ENCODE results near the gene FGF14.
"Not testable (repeated sequence)": the region's sequence is repeated elsewhere in the genome, so short reads cannot be mapped to it uniquely, and the experiment has no call there.

Gene FGF14

DNA sequence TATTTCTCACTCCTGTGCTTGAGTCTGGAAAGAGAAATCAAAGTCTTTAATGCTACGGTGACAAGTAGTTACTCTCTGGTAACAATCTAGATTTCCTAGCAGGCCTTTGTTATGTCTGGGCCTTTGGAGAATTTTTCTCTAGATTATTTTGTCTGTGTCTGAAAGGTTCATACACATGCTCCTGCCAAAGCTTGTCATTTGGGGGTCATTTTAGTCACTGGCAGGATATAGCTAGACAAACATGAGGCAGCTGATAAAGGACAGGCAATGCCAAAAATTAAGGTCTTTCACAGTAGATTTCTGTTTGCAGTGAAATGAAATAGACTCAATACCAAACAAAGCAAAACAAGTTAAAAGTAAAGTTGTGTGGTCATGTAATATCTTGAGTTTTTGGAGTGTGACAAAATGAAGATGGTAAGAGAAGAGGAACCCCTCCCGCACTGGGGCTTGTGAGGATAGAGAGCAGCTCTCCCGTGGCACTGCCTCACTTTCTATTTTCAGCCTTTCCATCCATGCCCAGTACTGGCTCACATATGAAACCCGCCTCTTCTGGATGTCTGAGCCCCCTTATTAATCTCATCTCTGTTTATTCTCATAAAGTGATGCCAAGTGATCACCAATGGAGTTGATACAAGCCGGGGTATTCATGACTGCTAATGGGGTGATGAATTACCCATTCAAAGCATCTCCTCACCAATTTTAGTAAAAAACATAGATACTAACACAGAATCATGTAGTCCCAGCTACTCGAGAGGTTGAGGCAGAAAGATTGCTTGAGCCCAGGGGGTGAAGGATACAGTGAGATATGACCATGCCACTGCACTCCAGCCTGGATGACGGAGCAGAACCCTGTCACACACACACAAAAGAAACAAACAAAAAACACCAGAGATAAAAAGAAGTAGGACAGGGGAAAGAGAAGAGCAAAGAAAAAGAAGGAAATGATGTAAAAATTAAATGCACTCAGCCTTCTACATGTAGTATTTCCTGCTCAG is 389.3 kb downstream of the FGF14 start:
- Histone ChIP-seq H3K36me3 (ENCODE audit: low read length) (no peaks in the 10 kb centered on the region), H3K79me2 (ENCODE audit: insufficient read depth, low read length) (no peaks in the 10 kb centered on the region), H3K9ac (ENCODE audit: low read length) (no peak overlapping the region), H3F3A (ENCODE audit: insufficient read depth) (no peaks in the 10 kb centered on the region), H3K9me2 (replicated peaks; ENCODE audit: insufficient read depth, low read length) (no peaks in the 10 kb centered on the region), H2AFZ (ENCODE audit: low read depth, low read length, severe bottlenecking) (no peak overlapping the region), H4K20me1 (ENCODE audit: low read depth, low read length) (no peaks in the 10 kb centered on the region), H3K27me3 (ENCODE audit: low read length) (no peaks in the 10 kb centered on the region), H3K4me3 (ENCODE audit: insufficient read depth, low read length, poor library complexity, severe bottlenecking) (no peak overlapping the region), H3K27ac (ENCODE audit: low read depth, low read length) (no peak overlapping the region), H3K9me3 (ENCODE audit: insufficient read depth, low read length) (peaks cover 6% of the 10 kb centered on the region; the same call in 1 of the 2 replicates), H3K4me2 (ENCODE audit: low read depth, low read length, poor library complexity, severe bottlenecking) (no peak overlapping the region)
- no peak for TF ChIP-seq EZH2phosphoT487 (conservative IDR thresholded peaks at IDR 0.05; ENCODE audit: low read length)
- no peak for TF ChIP-seq CTCF (IDR thresholded peaks at IDR 0.05; ENCODE audit: insufficient read depth, low read length, poor library complexity, severe bottlenecking)

DNA sequence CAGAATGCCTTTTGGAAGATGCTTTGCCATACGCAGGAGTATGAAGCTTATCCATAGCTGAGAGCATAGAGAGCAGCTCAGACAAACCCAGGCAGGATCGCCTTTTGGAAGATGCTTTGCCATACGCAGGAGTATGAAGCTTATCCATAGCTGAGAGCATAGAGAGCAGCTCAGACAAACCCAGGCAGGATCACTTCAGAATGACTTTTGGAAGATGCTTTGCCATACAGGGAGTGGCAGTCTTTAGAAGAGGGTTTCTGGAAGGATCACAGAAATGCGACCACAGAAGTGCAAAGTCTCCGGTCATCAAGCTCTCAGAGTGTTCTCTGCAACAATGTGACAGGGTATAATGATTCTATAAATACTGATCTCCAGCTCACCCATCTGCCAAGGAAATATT is 390.4 kb downstream of the FGF14 start:
- not testable (repeated sequence) for H3K9me2 ChIP-seq (replicated peaks; ENCODE audit: insufficient read depth, low read length); H3F3A ChIP-seq (ENCODE audit: insufficient read depth); H3K36me3 ChIP-seq (ENCODE audit: low read length); H4K20me1 ChIP-seq (ENCODE audit: low read depth, low read length); H3K9me3 ChIP-seq (ENCODE audit: insufficient read depth, low read length); H3K79me2 ChIP-seq (ENCODE audit: insufficient read depth, low read length); H3K27ac ChIP-seq (ENCODE audit: low read depth, low read length); H3K27me3 ChIP-seq (ENCODE audit: low read length); H2AFZ ChIP-seq (ENCODE audit: low read depth, low read length, severe bottlenecking); H3K4me2 ChIP-seq (ENCODE audit: low read depth, low read length, poor library complexity, severe bottlenecking); H3K4me3 ChIP-seq (ENCODE audit: insufficient read depth, low read length, poor library complexity, severe bottlenecking); H3K9ac ChIP-seq (ENCODE audit: low read length)

DNA sequence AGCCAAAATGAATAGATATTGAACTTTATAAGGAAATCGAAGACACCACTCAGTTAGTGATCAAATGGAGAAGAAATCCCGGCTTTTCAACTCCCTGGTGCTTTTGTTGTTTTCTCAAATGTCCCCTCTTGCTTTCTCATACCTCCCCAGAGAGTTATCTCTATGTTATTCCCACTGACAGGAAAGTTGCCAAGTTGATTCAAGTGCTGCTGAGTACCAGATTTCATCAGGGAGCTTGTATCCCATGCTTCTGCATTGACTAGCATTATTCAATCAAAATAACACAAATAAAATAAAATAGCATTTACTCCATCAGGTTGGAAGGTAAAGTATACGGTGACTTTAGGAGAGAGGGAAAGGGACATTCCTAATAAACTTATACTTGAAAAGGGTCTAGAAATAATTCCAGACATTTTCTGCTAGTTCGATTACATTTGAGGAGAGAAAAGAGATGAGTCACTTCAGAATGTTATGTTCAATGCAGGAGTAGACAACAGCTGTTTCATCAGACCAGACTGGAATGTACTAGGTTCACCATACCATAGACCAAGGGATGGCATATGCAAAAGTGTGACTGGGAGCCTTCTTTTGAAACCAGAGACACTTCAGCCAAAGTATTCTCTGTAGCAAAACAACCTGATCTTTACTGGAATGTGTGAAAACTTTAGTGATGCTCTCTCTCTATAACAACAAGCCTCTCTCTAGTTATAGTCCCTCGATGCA is 397.8 kb downstream of the FGF14 start:
- no peak overlapping the region for H3K9ac ChIP-seq (ENCODE audit: low read length)
- no peaks in the 10 kb centered on the region for H3F3A ChIP-seq (ENCODE audit: insufficient read depth)
- H2AFZ ChIP-seq (ENCODE audit: low read depth, low read length, severe bottlenecking), result no peak overlapping the region
- no peak overlapping the region for H3K4me3 ChIP-seq (ENCODE audit: insufficient read depth, low read length, poor library complexity, severe bottlenecking)
- no peak for TF ChIP-seq EZH2phosphoT487 (conservative IDR thresholded peaks at IDR 0.05; ENCODE audit: low read length)
- TF ChIP-seq CTCF (IDR thresholded peaks at IDR 0.05; ENCODE audit: insufficient read depth, low read length, poor library complexity, severe bottlenecking), result no peak
- H3K4me2 ChIP-seq (ENCODE audit: low read depth, low read length, poor library complexity, severe bottlenecking), result no peak overlapping the region
- no peaks in the 10 kb centered on the region for H3K36me3 ChIP-seq (ENCODE audit: low read length)
- H3K27me3 ChIP-seq (ENCODE audit: low read length), result no peaks in the 10 kb centered on the region
- H3K9me2 ChIP-seq (replicated peaks; ENCODE audit: insufficient read depth, low read length), result no peaks in the 10 kb centered on the region
- no peaks in the 10 kb centered on the region for H3K79me2 ChIP-seq (ENCODE audit: insufficient read depth, low read length)
- H3K27ac ChIP-seq (ENCODE audit: low read depth, low read length), result no peak overlapping the region
- H4K20me1 ChIP-seq (ENCODE audit: low read depth, low read length), result no peaks in the 10 kb centered on the region
- H3K9me3 ChIP-seq (ENCODE audit: insufficient read depth, low read length), result no peaks in the 10 kb centered on the region
